Neural cell (in vitro differentiated cells): Measurements from ENCODE around the gene PBX2. TPM values are rescaled to one million over a fixed set of nuclear protein-coding genes. Genes with fewer than 3 reads are reported as not detected.
"Not testable (repeated sequence)": the region's sequence is repeated elsewhere in the genome, so short reads cannot be mapped to it uniquely, and the experiment has no call there.

Experiments
- H2AFZ ChIP-seq: fragments of 200-600, 300-800 bp; sonication (generic), shearing (Covaris generic); 2 replicates; pipeline ENCODE4 v1.6.0; 2014; ENCODE audit warnings: low read depth, mild to moderate bottlenecking, antibody characterized with exemption, low read length, moderate library complexity
- H3F3A ChIP-seq: fragments of 200-600 bp; shearing (Covaris generic); 2 replicates; pipeline ENCODE4 v1.6.1; 2016; ENCODE audit warnings: mild to moderate bottlenecking, moderate library complexity, mixed read lengths, antibody characterized with exemption, low read length; ENCODE audit not compliant: insufficient read depth, poor library complexity, severe bottlenecking
- H3K27ac ChIP-seq: fragments of 200-600, 300-800 bp; sonication (generic), shearing (Covaris generic); 2 replicates; pipeline ENCODE4 v1.5.1; 2014; ENCODE audit warnings: mild to moderate bottlenecking, low read length, moderate library complexity
- H3K27me3 ChIP-seq: fragments of 300-800, 200-600 bp; sonication (generic), shearing (Covaris generic); 2 replicates; pipeline ENCODE4 v1.6.0; 2014; ENCODE audit warnings: mild to moderate bottlenecking, low read depth, low read length, moderate library complexity; ENCODE audit not compliant: insufficient read depth
- H3K36me3 ChIP-seq: fragments of 300-800, 200-600 bp; sonication (generic), shearing (Covaris generic); 2 replicates; pipeline ENCODE4 v1.5.1; 2014; ENCODE audit warnings: mild to moderate bottlenecking, antibody characterized with exemption, low read length, moderate library complexity; ENCODE audit not compliant: insufficient read depth
- H3K4me2 ChIP-seq: fragments of 300-800, 200-600 bp; sonication (generic), shearing (Covaris generic); 2 replicates; pipeline ENCODE4 v1.6.0; 2014; ENCODE audit warnings: mild to moderate bottlenecking, low read length
- H3K4me3 ChIP-seq: fragments of 300-800, 200-600 bp; sonication (generic), shearing (Covaris generic); 2 replicates; pipeline ENCODE4 v1.5.1; 2014; ENCODE audit warnings: mild to moderate bottlenecking, low read length, moderate library complexity
- H3K79me2 ChIP-seq: fragments of 200-600 bp; shearing (Covaris generic); replicated peaks from 2 replicates; pipeline ENCODE4 v1.6.0; 2014; ENCODE audit warnings: mild to moderate bottlenecking, low read length, moderate library complexity; ENCODE audit not compliant: insufficient read depth
- H3K9ac ChIP-seq: fragments of 300-800, 200-600 bp; sonication (generic), shearing (Covaris generic); 2 replicates; pipeline ENCODE4 v1.6.1; 2016; ENCODE audit warnings: mild to moderate bottlenecking, low read length, mixed read lengths
- H3K9me2 ChIP-seq: fragments of 200-600 bp; shearing (Covaris generic); 2 replicates; pipeline ENCODE4 v1.6.1; 2016; ENCODE audit warnings: mild to moderate bottlenecking, low read length, mixed read lengths; ENCODE audit not compliant: insufficient read depth
- H3K9me3 ChIP-seq: fragments of 200-600, 300-800 bp; sonication (generic), shearing (Covaris generic); 2 replicates; pipeline ENCODE4 v1.6.1; 2016; ENCODE audit warnings: mild to moderate bottlenecking, mixed run types, low read length, moderate library complexity, mixed read lengths
- H4K20me1 ChIP-seq: fragments of 200-600 bp; shearing (Covaris generic); 2 replicates; pipeline ENCODE4 v1.6.1; 2016; ENCODE audit warnings: mild to moderate bottlenecking, mixed run types; ENCODE audit not compliant: insufficient read depth
- CTCF ChIP-seq: fragments of 450-650 bp; IDR thresholded peaks from 2 replicates; pipeline ENCODE4 v1.5.1; 2014; ENCODE audit warnings: antibody characterized with exemption, mild to moderate bottlenecking, moderate library complexity; ENCODE audit not compliant: poor library complexity, severe bottlenecking
- EP300 ChIP-seq: fragments of 450-650 bp; conservative IDR thresholded peaks from 2 replicates; pipeline ENCODE4 v1.6.1; 2014; ENCODE audit warnings: antibody characterized with exemption, mild to moderate bottlenecking, moderate library complexity; ENCODE audit not compliant: poor library complexity, severe bottlenecking
- EZH2 ChIP-seq: fragments of 200-600, 300-800 bp; shearing (Covaris generic), sonication (generic); IDR thresholded peaks from 2 replicates; pipeline ENCODE4 v1.6.1; 2014; ENCODE audit warnings: antibody characterized with exemption, low read length, borderline replicate concordance, mild to moderate bottlenecking; ENCODE audit not compliant: insufficient read depth, poor library complexity, severe bottlenecking
- MXI1 ChIP-seq: fragments of 450-650 bp; conservative IDR thresholded peaks from 2 replicates; pipeline ENCODE4 v1.6.1; 2014; ENCODE audit warnings: antibody characterized with exemption, mild to moderate bottlenecking; ENCODE audit not compliant: poor library complexity, severe bottlenecking
- POLR2AphosphoS5 ChIP-seq: IDR thresholded peaks from 2 replicates; pipeline ENCODE4 v1.6.1; 2012
- RAD21 ChIP-seq: fragments of 450-650 bp; conservative IDR thresholded peaks from 2 replicates; pipeline ENCODE4 v1.6.1; 2014; ENCODE audit warnings: antibody characterized with exemption, mild to moderate bottlenecking, moderate library complexity
- REST ChIP-seq: IDR thresholded peaks from 2 replicates; pipeline ENCODE4 v1.6.1; 2012; ENCODE audit warnings: borderline replicate concordance
- SMC3 ChIP-seq: fragments of 450-650 bp; conservative IDR thresholded peaks from 2 replicates; pipeline ENCODE4 v1.6.1; 2014; ENCODE audit warnings: antibody characterized with exemption, mild to moderate bottlenecking, moderate library complexity; ENCODE audit not compliant: poor library complexity
- TAF1 ChIP-seq: IDR thresholded peaks from 2 replicates; pipeline ENCODE4 v1.6.1; 2012; ENCODE audit warnings: low read depth
- polyA plus RNA-seq: library from polyadenylated mRNA; depleted of rRNA; stranded (reverse); fragments of >200 nt; gene quantifications from 2 replicates; pipeline ENCODE4 v1.2.3, GENCODE V29; 2014

The PBX2 gene
- polyA plus RNA-seq, 1 donor from 2014 or later: 53.2 TPM

GRCh38 chr6:32146287-32146686 is 43.7 kb downstream of the PBX2 start:
- no peaks in the 10 kb centered on the region for H3K9me3 ChIP-seq
- no peaks in the 10 kb centered on the region for H3K79me2 ChIP-seq
- no peaks in the 10 kb centered on the region for H3F3A ChIP-seq
- H3K27me3 ChIP-seq: peaks cover 36% of the 10 kb centered on the region
- H3K36me3 ChIP-seq: no peaks in the 10 kb centered on the region
- H2AFZ ChIP-seq: no peak overlapping the region
- no peaks in the 10 kb centered on the region for H3K9me2 ChIP-seq
- H3K4me3 ChIP-seq: no peak overlapping the region
- TF ChIP-seq RAD21: no peak
- no peak for TF ChIP-seq TAF1
- no peak for TF ChIP-seq SMC3
- no peak for TF ChIP-seq EZH2
- TF ChIP-seq POLR2AphosphoS5: no peak
- no peak for TF ChIP-seq MXI1
- TF ChIP-seq CTCF: no peak
- TF ChIP-seq EP300: no peak
- no peak for TF ChIP-seq REST
- H4K20me1 ChIP-seq: no peaks in the 10 kb centered on the region
- no peak overlapping the region for H3K9ac ChIP-seq
- H3K4me2 ChIP-seq: no peak overlapping the region
- H3K27ac ChIP-seq: no peak overlapping the region

- H3K9ac ChIP-seq, H2AFZ ChIP-seq, H3K4me2 ChIP-seq, H3K27ac ChIP-seq, H3K79me2 ChIP-seq, H3K9me2 ChIP-seq, H3K9me3 ChIP-seq, H4K20me1 ChIP-seq, H3K36me3 ChIP-seq, H3F3A ChIP-seq, H3K4me3 ChIP-seq: not testable (repeated sequence)
- peaks cover 15% of the 10 kb centered on the region for H3K27me3 ChIP-seq
Observed at GRCh38 chr6:32144238-32144637, 45.8 kb downstream of the PBX2 start.

GRCh38 chr6:32140420-32141046 is 49.5 kb downstream of the PBX2 start:
- TF ChIP-seq SMC3 (no peak), EP300 (no peak), RAD21 (no peak)
- no peak overlapping the region for H3K9ac ChIP-seq

More at GRCh38 chr6:32140420-32141046, 49.5 kb downstream of the PBX2 start:
- Histone ChIP-seq H3K4me2 (no peak overlapping the region), H2AFZ (no peak overlapping the region), H3K79me2 (no peaks in the 10 kb centered on the region), H3K4me3 (no peak overlapping the region), H3F3A (no peaks in the 10 kb centered on the region), H3K27ac (no peak overlapping the region), H3K9me2 (no peaks in the 10 kb centered on the region), H3K27me3 (no peaks in the 10 kb centered on the region), H3K9me3 (no peaks in the 10 kb centered on the region), H4K20me1 (no peaks in the 10 kb centered on the region), H3K36me3 (no peaks in the 10 kb centered on the region)
